Right forelimb (tissue), 1 donor: Measurements from ENCODE around the gene ALPK1.
A peak's percentile ranks its signal among the peaks of the same experiment; 100 is the strongest.
"Not testable (repeated sequence)": the region's sequence is repeated elsewhere in the genome, so short reads cannot be mapped to it uniquely, and the experiment has no call there.

Experiments
- DNase-seq: peaks from one replicate; pipeline ENCODE4 v3.0.0-alpha.2; 2018

The ALPK1 gene

GRCh38 chr4:112296949-112297880 lies at the start of gene ALPK1:
TSS of gene ALPK1 (plus strand) at chr4:112297369.
- DNase-seq: no peak

GRCh38 chr4:112251019-112251643 lies 46.0 kb upstream of the ALPK1 start:
- no peak for DNase-seq

- no peak for DNase-seq
These were observed 44.9 kb upstream of the ALPK1 start for GRCh38 chr4:112252234-112252633.

GRCh38 chr4:112253382-112254000 lies 43.7 kb upstream of the ALPK1 start:
- DNase-seq: no peak

GRCh38 chr4:112257098-112257497 lies 40.1 kb upstream of the ALPK1 start:
- no peak for DNase-seq

- DNase-seq: no peak
These were observed 30.3 kb upstream of the ALPK1 start for GRCh38 chr4:112266823-112267222.

GRCh38 chr4:112270051-112270450 lies 27.1 kb upstream of the ALPK1 start:
- DNase-seq: no peak

GRCh38 chr4:112270640-112271421 lies 26.3 kb upstream of the ALPK1 start:
- DNase-seq: no peak

- DNase-seq: no peak
These were observed 24.9 kb upstream of the ALPK1 start for GRCh38 chr4:112272292-112272691.

GRCh38 chr4:112274959-112275358 lies 22.2 kb upstream of the ALPK1 start:
- DNase-seq: no peak

- DNase-seq: no peak
These were observed 21.1 kb upstream of the ALPK1 start for GRCh38 chr4:112276113-112276512.

GRCh38 chr4:112277220-112277619 lies 19.9 kb upstream of the ALPK1 start:
- DNase-seq: no peak

GRCh38 chr4:112277705-112278448 lies 19.3 kb upstream of the ALPK1 start:
- DNase-seq: no peak

GRCh38 chr4:112279025-112279881 lies 17.9 kb upstream of the ALPK1 start:
- DNase-seq: no peak

- DNase-seq: no peak
These were observed 17.3 kb upstream of the ALPK1 start for GRCh38 chr4:112279882-112280315.

- no peak for DNase-seq
These were observed 16.6 kb upstream of the ALPK1 start for GRCh38 chr4:112280386-112281056.

- DNase-seq: not testable (repeated sequence)
These were observed 15.2 kb upstream of the ALPK1 start for GRCh38 chr4:112281895-112282398.

- no peak for DNase-seq
These were observed 14.1 kb upstream of the ALPK1 start for GRCh38 chr4:112282860-112283667.

- peak; percentile 50 for DNase-seq
These were observed 13.0 kb upstream of the ALPK1 start for GRCh38 chr4:112284166-112284565.
